GM21423 (cell line): ENCODE data around the gene TPK1.
"Not testable (repeated sequence)": the region's sequence is repeated elsewhere in the genome, so short reads cannot be mapped to it uniquely, and the experiment has no call there.

Experiments
- ATAC-seq: cut with Tn5 transposase; IDR thresholded peaks from one replicate; pipeline ENCODE4 v1.9.1; 2021; ENCODE audit warnings: mild to moderate bottlenecking, moderate library complexity; ENCODE audit not compliant: unreplicated experiment

Gene TPK1

GRCh38 chr7:144427539-144427938 is 408.3 kb downstream of the TPK1 start:
- ATAC-seq = not testable (repeated sequence)

GRCh38 chr7:144418931-144419330 is 416.9 kb downstream of the TPK1 start:
- ATAC-seq = not testable (repeated sequence)

- ATAC-seq = no peak
Measured at GRCh38 chr7:144416341-144416740, 419.5 kb downstream of the TPK1 start.

GRCh38 chr7:144415858-144416257 is 420.0 kb downstream of the TPK1 start:
- no peak for ATAC-seq

- ATAC-seq = no peak
Measured at GRCh38 chr7:144414815-144415214, 421.0 kb downstream of the TPK1 start.

- no peak for ATAC-seq
Measured at GRCh38 chr7:144410441-144410840, 425.4 kb downstream of the TPK1 start.

- ATAC-seq = no peak
Measured at GRCh38 chr7:144408121-144408520, 427.7 kb downstream of the TPK1 start.

GRCh38 chr7:144407266-144407931 is 428.5 kb downstream of the TPK1 start:
- no peak for ATAC-seq

GRCh38 chr7:144404946-144405345 is 430.9 kb downstream of the TPK1 start:
- no peak for ATAC-seq

- ATAC-seq = no peak
Measured at GRCh38 chr7:144403649-144404061, 432.2 kb downstream of the TPK1 start, which contains the start of gene NOBOX. TSS of gene NOBOX (minus strand) at chr7:144403693.

GRCh38 chr7:144403102-144403501 is 432.8 kb downstream of the TPK1 start:
- no peak for ATAC-seq
